Measurements from ENCODE around the gene GMPR2. TPM values are rescaled to one million over a fixed set of nuclear protein-coding genes. Genes with fewer than 3 reads are reported as not detected.

The GMPR2 gene
- total and polyA plus RNA-seq, 2 of the 4 experiments (the other 2 are of a cell fraction), result 63.7 to 92.5 TPM

GRCh38 chr14:24271134-24271833, 38.6 kb downstream of the GMPR2 start, which contains the start of gene RABGGTA:
RABGGTA (minus strand) TSS chr14:24271597; CDS start chr14:24271115, 482 bp downstream.
- H4K91ac ChIP-seq (ENCODE audit: insufficient read depth, low read depth, low read length), result peak within 1 kb of the TSS; percentile 92
- H3K27ac ChIP-seq (ENCODE audit: insufficient read depth, low read length), result peak within 1 kb of the TSS; percentile 89
- peaks cover 5% of the 10 kb centered on the region; the same call in 1 of the 2 replicates for H3K9me1 ChIP-seq (ENCODE audit: insufficient read depth, low read length)
- H3K9me3 ChIP-seq (ENCODE audit: control insufficient read depth, insufficient read depth, low read length), result no peaks in the 10 kb centered on the region
- BruUV-seq (replicated peaks), result no TSS peak
- peak within 1 kb of the TSS; percentile 94 for H3K23ac ChIP-seq (ENCODE audit: low read depth, low read length)
- intact Hi-C loops (cut with micrococcal nuclease), result loop anchor here (1.0 to 2.0 kb wide), 3 partner anchors 14 to 28 kb away; partner anchors contain the start of gene TINF2
- WGBS, 2 experiments (ENCODE audit: extremely low coverage in 2 of 2, insufficient read length in 1 of 2), result 0% methylated on average over 36 of the region's 61 CpGs; no CpG with 5 or more reads in 1 of the 2 experiments
- H3K9ac ChIP-seq (ENCODE audit: low read depth, low read length), result peak within 1 kb of the TSS; percentile 92
- peak within 1 kb of the TSS; percentile 95 for H3K56ac ChIP-seq (ENCODE audit: extremely low read depth, insufficient read depth, low read length)
- H3K79me1 ChIP-seq (ENCODE audit: low read depth in 1 of 2, low read length in 2 of 2), result peaks cover 12 to 30% of the 10 kb centered on the region in 2 experiments
- TF ChIP-seq POLR2A (IDR thresholded peaks at IDR 0.05; ENCODE audit: low read depth, low read length), result peak; percentile 63; the same call in 1 of the 2 replicates
- peak; percentile 38 for TF ChIP-seq BHLHE40 (IDR thresholded peaks at IDR 0.05; ENCODE audit: low read depth, low read length)
- peak; percentile 87 for TF ChIP-seq CTCF (conservative IDR thresholded peaks at IDR 0.05; ENCODE audit: low read depth, low read length)
- TF ChIP-seq RFX5 (IDR thresholded peaks at IDR 0.05; ENCODE audit: low read depth, low read length), result no peak
- TF ChIP-seq MXI1 (IDR thresholded peaks at IDR 0.05; ENCODE audit: borderline replicate concordance, low read depth, low read length), result peak; percentile 71; the same call in 1 of the 2 replicates
- TF ChIP-seq SMC3 (IDR thresholded peaks at IDR 0.05; ENCODE audit: low read depth, low read length), result peak; percentile 37
- TF ChIP-seq ELK1 (IDR thresholded peaks at IDR 0.05; ENCODE audit: borderline replicate concordance, low read depth, low read length), result no peak
- TF ChIP-seq CHD1 (IDR thresholded peaks at IDR 0.05; ENCODE audit: low read depth, low read length), result no peak
- peak; percentile 1; the same call in 1 of the 2 replicates for TF ChIP-seq USF2 (IDR thresholded peaks at IDR 0.05; ENCODE audit: low read depth, low read length)
- TF ChIP-seq MAZ (IDR thresholded peaks at IDR 0.05; ENCODE audit: borderline replicate concordance, low read depth, low read length), result peak; percentile 67; the same call in 1 of the 2 replicates
- 0 out of 2 replicates have a peak, but pooled peaks have one; percentile 30 for TF ChIP-seq RAD21 (IDR thresholded peaks at IDR 0.05; ENCODE audit: low read length)
- peak within 1 kb of the TSS; percentile 83 for H2AK5ac ChIP-seq (ENCODE audit: low read depth, low read length)
- H3K27me3 ChIP-seq (ENCODE audit: control insufficient read depth, insufficient read depth, low read length), result no peaks in the 10 kb centered on the region
- ATAC-seq (ENCODE audit: low read depth) (peak; percentile 100), DNase-seq (peak; percentile 83)
- no peaks in the 10 kb centered on the region for H4K20me1 ChIP-seq (ENCODE audit: insufficient read depth, low read length)
- H3K14ac ChIP-seq (replicated peaks; ENCODE audit: low read depth, low read length), result peak within 1 kb of the TSS; percentile 97
- ChIA-PET CTCF (interaction anchor here (0.8 to 2.0 kb wide), 4 partner anchors 9 to 29 kb away, joined by 3 to 11 read pairs (median 4); partner anchors contain the start of gene TINF2), POLR2A (ENCODE audit: unreplicated experiment) (interaction anchor here (0.6 kb wide), 1 partner anchor 14 kb away, joined by 3 read pairs; no protein-coding TSS in a partner anchor)
- H2BK5ac ChIP-seq (ENCODE audit: low read depth, low read length, poor library complexity, severe bottlenecking), result peak within 1 kb of the TSS; percentile 90
- peak within 1 kb of the TSS; percentile 97 for H2AFZ ChIP-seq (replicated peaks; ENCODE audit: low read length, poor library complexity)
- peak within 1 kb of the TSS; percentile 96 for H3K4ac ChIP-seq (ENCODE audit: low read depth, low read length)
- dilution Hi-C loops (cut with HindIII; ENCODE audit: low sequenced_read_pairs, unreplicated experiment), result no loop called here
- peaks cover 22% of the 10 kb centered on the region for H3K36me3 ChIP-seq (ENCODE audit: control insufficient read depth, insufficient read depth, low read length)
- H4K5ac ChIP-seq (ENCODE audit: low read depth, low read length), result peak within 1 kb of the TSS; percentile 94
- no peak within 1 kb of the TSS for H2BK20ac ChIP-seq (ENCODE audit: low read depth, low read length)
- peaks cover 5% of the 10 kb centered on the region; the same call in 1 of the 2 replicates for H3K4me1 ChIP-seq (ENCODE audit: control insufficient read depth, insufficient read depth, low read length)
- no peak within 1 kb of the TSS; the same call in 2 of the 3 replicates for H2BK15ac ChIP-seq (ENCODE audit: low read depth, low read length)
- peak within 1 kb of the TSS; percentile 63; the same call in 1 of the 2 replicates for H2BK120ac ChIP-seq (ENCODE audit: low read depth, low read length)
- in situ Hi-C loops (cut with MboI; ENCODE audit: low sequenced_read_pairs), result no loop called here
- peak within 1 kb of the TSS; percentile 100 for H2AK9ac ChIP-seq (replicated peaks; ENCODE audit: low read depth, low read length, poor library complexity)
- peak within 1 kb of the TSS; percentile 63 for H3K4me3 ChIP-seq (ENCODE audit: insufficient read depth, low read depth, low read length)
- peak within 1 kb of the TSS; percentile 88 for H3K4me2 ChIP-seq (ENCODE audit: low read depth, low read length)
- peak within 1 kb of the TSS; percentile 78 for H3K18ac ChIP-seq (ENCODE audit: low read depth, low read length)
- peak within 1 kb of the TSS; percentile 90 to 100 for H4K8ac ChIP-seq (ENCODE audit: low read depth in 2 of 2, low read length in 2 of 2)

Data from IMR-90 (cell line).